Type B pancreatic cell (in vitro differentiated cells): ENCODE measurements around the gene SPIB. TPM values are rescaled to one million over a fixed set of nuclear protein-coding genes. Genes with fewer than 3 reads are reported as not detected.
A peak's percentile ranks its signal among the peaks of the same experiment; 100 is the strongest.

Experiments
- DNase-seq: peaks from one replicate; pipeline ENCODE4 v3.0.0; 2021; ENCODE audit warnings: mixed read lengths; ENCODE audit not compliant: unreplicated experiment; ENCODE audit errors: extremely low spot score
- H3K27ac Mint-ChIP-seq: 2 replicates; pipeline ENCODE4 v1.8.0; 2021; ENCODE audit warnings: mild to moderate bottlenecking, mixed read lengths
- H3K27me3 Mint-ChIP-seq: 2 replicates; pipeline ENCODE4 v1.8.0; 2021; ENCODE audit warnings: mixed read lengths
- H3K36me3 Mint-ChIP-seq: 2 replicates; pipeline ENCODE4 v1.8.0; 2021; ENCODE audit warnings: mixed read lengths
- H3K4me1 Mint-ChIP-seq: one replicate; pipeline ENCODE4 v1.8.0; 2021; ENCODE audit warnings: mixed read lengths; ENCODE audit not compliant: unreplicated experiment
- H3K4me3 Mint-ChIP-seq: 2 replicates; pipeline ENCODE4 v1.8.0; 2021; ENCODE audit warnings: mild to moderate bottlenecking, mixed read lengths
- H3K9me3 Mint-ChIP-seq: 2 replicates; pipeline ENCODE4 v1.8.0; 2021; ENCODE audit warnings: mixed read lengths
- CTCF ChIP-seq: fragments of 200-600 bp; sonication (generic); conservative IDR thresholded peaks from 2 replicates; pipeline ENCODE4 v1.5.0; 2021; ENCODE audit warnings: antibody characterized with exemption, mild to moderate bottlenecking
- long read RNA-seq: library from polyadenylated mRNA; unstranded; transcript quantifications from one replicate; pipeline ENCODE4 v2.0.0, GENCODE V29; 2020
- total RNA-seq: library from RNA; stranded (reverse); gene quantifications from 2 replicates; pipeline ENCODE4 v1.2.1, GENCODE V29; 2021; ENCODE audit warnings: low replicate concordance

Gene SPIB
- total RNA-seq = 2.6 and 3.0 TPM in 2 replicates
- long read RNA-seq = 0 reads

GRCh38 chr19:50418176-50419021 is at the start of gene SPIB:
Gene SPIB (plus strand): TSS chr19:50418938. CDS start chr19:50418963, 25 bp downstream.
- Mint-ChIP-seq H3K4me3 (peak within 1 kb of the TSS; percentile 21), H3K36me3 (peaks cover 4% of the 10 kb centered on the region), H3K27ac (peak within 1 kb of the TSS; percentile 82), H3K4me1 (peaks cover 7% of the 10 kb centered on the region), H3K27me3 (peaks cover 22% of the 10 kb centered on the region), H3K9me3 (no peaks in the 10 kb centered on the region)
- TF ChIP-seq CTCF = no peak
- DNase-seq = no peak

- TF ChIP-seq CTCF = no peak
- Mint-ChIP-seq H3K36me3 (no peaks in the 10 kb centered on the region), H3K27me3 (no peaks in the 10 kb centered on the region), H3K9me3 (no peaks in the 10 kb centered on the region), H3K4me1 (peaks cover 19% of the 10 kb centered on the region), H3K27ac (no peak overlapping the region), H3K4me3 (no peak overlapping the region)
- DNase-seq = no peak
These were observed 46.7 kb upstream of the SPIB start for GRCh38 chr19:50371914-50372475.

- no peak for TF ChIP-seq CTCF
- peaks cover 5% of the 10 kb centered on the region for H3K36me3 Mint-ChIP-seq
- no peaks in the 10 kb centered on the region for H3K27me3 Mint-ChIP-seq
- peak; percentile 92 for DNase-seq
- H3K9me3 Mint-ChIP-seq = no peaks in the 10 kb centered on the region
- peaks cover 5% of the 10 kb centered on the region for H3K4me1 Mint-ChIP-seq
- H3K27ac Mint-ChIP-seq = peak within 1 kb of the TSS; percentile 100
- peak within 1 kb of the TSS; percentile 100 for H3K4me3 Mint-ChIP-seq
These were observed 42.3 kb upstream of the SPIB start, which contains the start of gene NR1H2 for GRCh38 chr19:50376166-50377050. Gene NR1H2 (plus strand): TSS chr19:50376457. CDS start chr19:50377606, 1,149 bp downstream.

- H3K36me3 Mint-ChIP-seq = peaks cover 5% of the 10 kb centered on the region
- H3K4me1 Mint-ChIP-seq = peaks cover 5% of the 10 kb centered on the region
- H3K4me3 Mint-ChIP-seq = peak overlapping the region; percentile 77
- no peaks in the 10 kb centered on the region for H3K9me3 Mint-ChIP-seq
- H3K27me3 Mint-ChIP-seq = no peaks in the 10 kb centered on the region
- no peak for TF ChIP-seq CTCF
- no peak for DNase-seq
- peak overlapping the region; percentile 100 for H3K27ac Mint-ChIP-seq
These were observed 41.7 kb upstream of the SPIB start for GRCh38 chr19:50377051-50377461.

GRCh38 chr19:50377517-50377916 is 41.2 kb upstream of the SPIB start:
- Mint-ChIP-seq H3K4me3 (peak overlapping the region; percentile 77), H3K27ac (peak overlapping the region; percentile 10), H3K27me3 (no peaks in the 10 kb centered on the region)

More at GRCh38 chr19:50377517-50377916, 41.2 kb upstream of the SPIB start:
- Mint-ChIP-seq H3K4me1 (peaks cover 5% of the 10 kb centered on the region), H3K36me3 (peaks cover 5% of the 10 kb centered on the region), H3K9me3 (no peaks in the 10 kb centered on the region)
- DNase-seq = no peak
- TF ChIP-seq CTCF = no peak
